T47D (cell line): ENCODE measurements around the gene ZNF367.

Source experiments
- DNase-seq, 2 experiments: peaks; one replicate each; pipeline versions ENCODE4 v3.0.0 to v3.0.0-alpha.2; 2011 to 2012; ENCODE audit warnings: low read depth in 1 of 2, low spot score in 1 of 2
- JUND ChIP-seq: IDR thresholded peaks from 2 replicates; pipeline ENCODE4 v1.6.1; 2012; ENCODE audit warnings: low read depth
- in situ Hi-C: cut with HindIII; loops from 2 replicates; pipeline ENCODE4 v1.10.0; 2016; ENCODE audit warnings: low sequenced_read_pairs, low pct_unique_long_range_greater_than_20kb

ZNF367 gene

DNA sequence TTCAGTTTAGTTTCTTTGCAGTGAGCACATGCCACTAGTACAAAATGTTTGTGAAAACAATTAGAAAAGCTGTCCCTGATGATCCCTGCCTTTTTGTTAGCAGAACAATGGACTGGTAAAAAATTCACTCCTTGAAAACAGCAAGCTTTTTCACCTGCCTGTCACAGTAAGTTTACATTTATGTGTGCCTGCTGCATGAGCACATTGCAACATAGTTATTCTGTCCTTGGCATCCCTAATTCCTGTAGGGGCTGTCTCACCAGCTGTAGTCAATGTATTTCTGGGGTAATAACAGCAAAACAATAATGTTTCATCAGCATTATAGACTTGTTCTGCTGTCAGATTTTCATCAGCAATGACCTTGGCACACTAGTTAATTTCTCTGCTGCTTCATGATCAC lies 11.6 kb upstream of the ZNF367 start:
- in situ Hi-C loops, result no loop called here
- DNase-seq, result no peak
- no peak for TF ChIP-seq JUND

DNA sequence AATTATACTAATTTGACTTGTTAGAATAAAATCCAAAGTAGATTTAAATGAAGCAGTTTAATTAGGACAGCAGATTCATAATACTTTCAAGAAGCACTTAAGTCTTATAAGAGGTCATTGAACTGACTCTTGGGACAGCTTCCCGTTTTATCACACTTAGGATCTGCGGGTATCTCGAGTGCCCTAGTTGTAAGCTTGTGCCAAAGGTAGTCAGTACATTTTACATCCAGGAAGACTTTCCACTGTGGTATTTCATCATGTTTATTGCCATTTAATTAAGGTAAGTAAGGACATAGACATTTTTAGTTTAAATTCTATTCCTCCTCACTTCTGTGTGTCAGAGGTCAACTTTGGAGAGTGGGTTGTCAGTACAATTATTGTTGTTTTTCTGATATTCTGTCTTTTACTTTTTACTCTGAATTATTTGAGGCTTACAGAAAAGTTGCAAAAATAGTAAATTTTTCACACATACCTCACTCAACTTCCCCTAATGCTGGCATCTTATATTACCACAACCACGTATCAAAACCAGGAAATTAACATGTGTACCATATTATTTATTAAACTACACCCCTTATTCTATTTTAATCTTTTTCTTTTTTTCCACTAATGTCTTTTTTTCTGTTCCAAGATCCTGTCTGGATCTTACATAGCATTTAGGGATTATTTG lies 7.5 kb upstream of the ZNF367 start:
- DNase-seq, result no peak
- in situ Hi-C loops, result no loop called here
- no peak for TF ChIP-seq JUND

GRCh38 chr9:96423985-96424336 lies 5.8 kb upstream of the ZNF367 start:
- in situ Hi-C loops, result no loop called here

DNA sequence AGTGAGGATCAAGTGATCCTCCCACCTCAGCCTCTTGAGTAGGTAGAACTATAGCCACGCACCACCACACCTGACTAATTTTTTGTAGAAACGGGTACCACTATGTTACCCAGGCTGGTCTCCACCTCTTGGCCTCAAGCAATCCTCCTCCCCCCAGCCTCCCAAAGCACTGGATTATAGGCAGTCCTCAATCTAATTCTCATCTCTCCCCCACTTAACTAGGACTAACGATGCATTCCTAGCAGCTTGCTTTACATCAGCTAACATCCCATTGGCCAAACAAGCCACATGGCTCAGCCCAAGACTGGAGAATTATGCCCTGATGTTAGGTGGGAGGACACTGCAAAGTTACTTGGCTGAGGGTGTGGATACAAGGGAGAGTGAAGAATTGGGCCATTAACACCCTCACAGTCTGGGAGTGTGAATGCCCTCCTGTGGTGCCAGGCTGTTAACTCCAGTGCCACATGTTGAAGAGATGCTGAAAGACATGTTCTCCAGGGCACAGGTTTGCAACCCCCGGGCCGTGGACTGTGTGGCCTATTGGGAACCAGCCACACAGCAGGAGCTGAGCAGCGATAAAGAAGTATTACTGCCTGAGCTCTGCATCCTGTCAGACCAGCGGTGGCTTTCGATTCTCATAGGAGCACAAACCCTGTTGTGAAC lies 5.3 kb upstream of the ZNF367 start:
- TF ChIP-seq JUND, result no peak
- in situ Hi-C loops, result no loop called here
- DNase-seq, result no peak

More at GRCh38 chr9:96423985-96424336, 5.8 kb upstream of the ZNF367 start:
- TF ChIP-seq JUND, result no peak
- no peak for DNase-seq

DNA sequence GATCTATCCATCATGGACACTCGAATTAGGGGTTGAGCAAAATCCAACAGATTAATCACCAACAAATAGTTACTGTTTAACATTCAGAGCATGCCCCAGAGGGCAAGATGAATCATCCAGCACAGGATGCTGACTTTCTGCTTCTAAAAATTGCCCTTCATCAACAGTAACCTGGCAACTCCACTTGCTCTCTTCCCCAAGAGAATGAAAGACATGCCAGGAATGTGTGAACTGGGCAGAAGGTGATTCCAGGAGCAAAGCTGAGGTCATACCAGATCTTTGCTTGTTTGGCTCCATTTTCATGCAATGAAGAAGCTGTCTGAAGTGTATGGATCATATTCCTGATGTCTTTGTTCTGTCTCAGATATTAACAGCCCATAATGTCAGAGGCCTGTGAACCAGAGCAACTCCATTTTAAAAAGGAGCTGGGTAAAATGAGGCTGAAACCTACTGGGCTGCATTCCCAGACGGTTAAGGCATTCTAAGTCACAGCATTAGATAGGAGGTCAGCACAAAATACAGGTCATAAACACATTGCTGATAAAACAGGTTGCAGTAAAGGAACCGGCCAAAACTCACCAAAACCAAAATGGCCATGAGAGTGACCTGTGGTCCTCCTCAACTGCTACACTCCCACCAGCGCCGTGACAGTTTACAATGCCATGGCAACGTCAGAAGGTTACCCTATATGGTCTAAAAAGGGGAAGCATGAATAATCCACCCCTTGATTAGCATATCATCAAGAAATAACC lies 2.5 kb upstream of the ZNF367 start:
- peak in 1 of 2 experiments; percentile 77 for DNase-seq
- in situ Hi-C loops, result no loop called here
- no peak for TF ChIP-seq JUND

DNA sequence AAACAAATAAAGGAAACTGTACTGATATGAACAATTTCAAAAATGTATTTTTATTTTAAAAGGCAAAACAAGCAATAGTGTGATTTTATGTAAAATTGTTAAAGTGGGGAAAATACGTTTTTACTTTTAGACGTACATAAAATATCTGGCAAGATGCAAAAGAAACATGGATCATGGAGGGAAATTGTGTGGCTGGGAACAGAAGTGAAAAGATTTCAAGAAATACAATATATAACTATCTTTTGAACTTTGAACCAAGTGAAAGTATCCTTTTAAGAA lies 1.5 kb upstream of the ZNF367 start:
- TF ChIP-seq JUND, result no peak
- DNase-seq, result no peak
- in situ Hi-C loops, result no loop called here

GRCh38 chr9:96418920-96419690 lies 935 bp upstream of the ZNF367 start:
- no peak for TF ChIP-seq JUND
- in situ Hi-C loops, result no loop called here
- DNase-seq, result peak; percentile 24 to 67

DNA sequence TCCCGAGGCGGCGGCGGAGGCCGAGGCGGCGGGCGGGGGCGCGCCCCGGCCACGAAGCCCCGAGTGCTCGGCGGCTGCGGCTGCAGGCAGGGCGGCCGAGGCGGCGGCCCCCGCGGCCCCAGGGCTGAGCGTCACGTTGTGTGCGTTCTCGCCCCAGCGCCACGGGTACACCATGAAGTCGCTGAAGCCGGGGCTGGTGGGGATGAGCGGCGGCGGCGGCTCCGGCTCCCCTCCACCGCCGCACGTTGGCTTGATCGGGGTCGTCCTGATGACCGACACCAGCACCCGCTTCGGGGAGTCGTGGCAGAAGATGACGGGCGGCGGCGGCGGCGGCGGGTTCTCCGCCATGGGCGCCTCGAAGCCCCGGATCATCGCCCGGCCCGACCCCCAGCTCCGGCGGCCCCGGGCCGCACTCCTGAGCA lies 498 bp downstream of the ZNF367 start:
- in situ Hi-C loops, result no loop called here
- no peak for DNase-seq
- TF ChIP-seq JUND, result no peak

- in situ Hi-C loops, result no loop called here
- DNase-seq, result peak; percentile 55 to 85
- TF ChIP-seq JUND, result no peak
Observed at GRCh38 chr9:96417051-96417586, 1.1 kb downstream of the ZNF367 start.

DNA sequence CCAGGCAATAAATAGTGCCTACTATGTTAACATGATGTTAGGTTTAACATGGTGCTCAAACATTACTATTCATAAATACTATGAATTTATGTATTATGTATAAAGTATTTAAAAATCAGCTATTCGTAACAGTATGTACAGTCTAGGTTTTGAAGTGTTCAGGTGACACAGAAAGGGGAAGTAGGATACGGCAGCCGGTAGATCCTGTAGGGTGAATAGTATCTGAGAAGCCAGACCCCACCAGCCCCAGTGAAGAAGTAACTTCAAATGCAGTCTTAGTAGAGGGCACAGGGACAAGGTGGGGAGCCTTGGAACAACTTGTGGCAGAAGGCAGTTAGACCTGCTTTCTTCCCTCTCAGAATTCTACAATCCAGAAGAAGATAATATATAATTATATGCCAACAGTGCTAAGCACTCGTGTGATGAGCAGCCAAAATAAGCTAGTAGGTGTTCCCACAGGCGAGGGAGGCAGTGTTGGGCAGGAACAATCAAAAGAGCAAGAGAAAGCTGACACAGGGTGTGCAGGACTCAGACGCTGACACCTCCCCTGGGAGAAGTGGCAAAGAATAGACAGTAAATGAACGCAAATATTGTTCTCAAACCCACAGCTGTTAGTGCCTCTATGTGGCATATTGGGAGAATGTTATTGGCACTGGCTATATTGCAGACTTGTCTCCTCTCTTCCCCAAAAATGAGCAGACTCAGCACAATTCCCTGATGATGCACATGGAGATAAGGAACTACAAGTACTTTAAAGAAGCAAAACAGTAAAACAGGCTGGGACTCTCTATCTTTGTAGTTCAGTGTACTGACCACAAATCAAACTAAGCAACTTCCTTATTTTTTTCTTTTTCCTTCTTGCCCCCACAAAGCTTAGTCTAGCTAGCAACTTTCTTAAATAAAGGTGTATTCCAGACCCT lies 4.6 kb downstream of the ZNF367 start:
- peak in 1 of 2 experiments; percentile 37 for DNase-seq
- in situ Hi-C loops, result no loop called here
- TF ChIP-seq JUND, result no peak

- no peak for TF ChIP-seq JUND
- in situ Hi-C loops, result no loop called here
- DNase-seq, result no peak
Observed at GRCh38 chr9:96412174-96412913, 5.8 kb downstream of the ZNF367 start.
